Limb (tissue), 2 donors: Measurements from ENCODE around the gene TMED5.
"Not testable (repeated sequence)": the region's sequence is repeated elsewhere in the genome, so short reads cannot be mapped to it uniquely, and the experiment has no call there.

ENCODE experiments used
- DNase-seq, 2 donors: peaks; one replicate each; pipeline ENCODE4 v3.0.0-alpha.2; 2016; ENCODE audit errors: extremely low spot score in 2 of 2

The TMED5 gene

DNA sequence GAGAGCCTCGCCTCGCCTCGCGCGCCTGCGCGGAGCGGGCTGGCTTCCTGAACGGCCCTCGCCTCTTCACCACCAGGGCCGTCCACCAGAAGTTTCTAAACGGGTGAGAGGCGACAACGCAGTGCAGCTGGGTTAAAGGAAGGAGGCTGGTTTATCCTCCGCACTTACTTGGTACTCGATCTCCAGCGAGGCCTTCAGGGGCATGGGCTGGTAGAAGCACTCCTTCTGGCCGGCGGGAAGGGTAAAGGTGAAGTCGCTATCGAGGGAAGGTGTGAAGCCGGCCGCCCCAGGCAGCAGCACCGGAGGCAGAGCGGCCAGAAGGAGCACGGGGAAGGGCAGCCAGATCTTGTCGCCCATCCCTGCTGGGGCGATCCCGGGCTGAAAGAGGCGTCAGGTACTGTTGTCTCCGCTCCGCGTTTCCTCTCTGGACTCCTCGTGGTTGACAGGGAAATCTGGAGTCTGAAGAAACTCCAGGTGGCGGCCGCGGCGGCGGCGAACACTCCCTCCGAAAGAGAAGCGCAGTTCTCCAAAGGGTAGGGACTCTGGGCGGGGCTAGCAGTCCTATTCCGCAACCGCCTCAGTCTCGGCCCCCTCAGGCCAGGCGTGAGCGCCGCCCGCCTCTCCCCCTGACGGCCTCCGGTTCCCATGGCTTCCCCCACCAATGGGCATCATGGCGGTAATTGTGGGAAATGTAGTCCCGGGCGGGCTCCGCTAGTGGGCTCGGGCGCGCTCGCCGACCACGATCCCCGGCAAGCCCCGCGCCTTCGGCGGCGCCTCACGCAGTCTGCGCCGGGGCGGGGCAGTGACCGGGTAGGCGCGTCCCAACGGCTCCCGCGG, at the start of gene TMED5:
Gene TMED5 (minus strand): TSS at position 528 of the 837 bp plus-strand sequence. CDS start 171 bp downstream, at position 357.
- peak; percentile 98 to 99 for DNase-seq

DNA sequence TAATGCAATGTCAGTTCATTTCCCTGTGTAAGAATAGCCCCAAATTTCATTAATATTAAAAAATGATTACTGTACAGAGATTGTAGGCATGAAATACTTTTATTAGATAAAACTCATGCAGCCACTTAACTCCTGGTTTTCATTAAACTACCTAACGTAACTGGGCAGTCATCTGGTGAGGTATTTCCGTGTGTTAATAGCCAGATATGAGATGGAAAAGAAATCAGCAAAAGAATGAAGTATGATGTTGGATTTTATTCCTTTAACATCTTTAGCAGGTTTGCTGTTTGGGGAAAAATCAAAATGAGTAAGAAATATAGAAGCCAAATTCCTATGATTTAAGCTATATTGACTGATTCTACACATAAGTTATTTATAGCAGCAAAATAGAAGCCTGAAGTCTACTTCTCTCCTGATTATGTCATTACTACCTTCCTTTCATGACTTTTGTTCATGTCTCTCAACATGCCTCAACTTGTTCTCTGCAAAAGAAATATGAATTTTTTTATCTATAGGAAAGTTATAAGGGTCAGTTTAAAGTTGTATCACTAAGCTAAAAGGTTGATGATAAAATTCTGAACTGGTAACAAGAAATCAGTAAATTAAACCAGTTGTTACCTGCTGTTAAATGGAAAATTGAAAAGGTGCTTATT, 42.9 kb upstream of the TMED5 start:
- DNase-seq: no peak

DNA sequence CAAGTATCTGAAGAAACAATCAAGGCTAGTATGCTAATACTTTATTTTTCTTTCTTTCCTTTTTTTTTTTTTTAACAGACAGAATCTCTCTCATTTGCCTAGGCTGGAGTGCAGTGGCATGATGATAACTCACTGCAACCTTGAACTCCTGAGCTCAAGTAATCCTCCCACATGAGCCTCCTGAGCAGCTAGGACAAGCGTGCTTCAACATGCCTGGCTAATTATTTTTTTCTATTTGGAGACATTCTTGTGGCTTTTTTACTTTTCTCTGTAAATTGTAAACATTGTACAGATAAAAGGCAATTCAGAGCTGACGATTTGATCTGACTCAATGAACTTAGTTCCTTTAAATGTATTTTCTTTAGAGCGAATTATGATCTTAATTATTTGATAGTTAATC, 41.7 kb upstream of the TMED5 start:
- no peak for DNase-seq

DNA sequence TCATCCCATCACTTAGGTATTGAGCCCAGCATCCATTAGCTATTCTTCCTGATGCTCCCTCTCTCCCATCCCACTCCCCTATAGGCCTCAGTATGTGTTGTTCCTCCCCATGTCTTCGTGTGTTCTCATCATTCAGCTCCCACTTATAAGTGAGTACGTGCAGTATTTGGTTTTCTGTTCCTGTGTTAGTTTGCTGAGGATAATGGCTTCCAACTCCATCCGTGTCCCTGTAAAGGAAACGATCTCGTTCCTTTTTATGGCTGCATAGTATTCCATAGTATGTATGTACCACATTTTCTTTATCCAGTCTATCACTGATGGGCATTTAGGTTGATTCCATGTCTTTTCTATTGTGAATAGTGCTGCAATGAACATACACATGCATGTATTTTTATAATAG, 40.5 kb upstream of the TMED5 start:
- not testable (repeated sequence) for DNase-seq

DNA sequence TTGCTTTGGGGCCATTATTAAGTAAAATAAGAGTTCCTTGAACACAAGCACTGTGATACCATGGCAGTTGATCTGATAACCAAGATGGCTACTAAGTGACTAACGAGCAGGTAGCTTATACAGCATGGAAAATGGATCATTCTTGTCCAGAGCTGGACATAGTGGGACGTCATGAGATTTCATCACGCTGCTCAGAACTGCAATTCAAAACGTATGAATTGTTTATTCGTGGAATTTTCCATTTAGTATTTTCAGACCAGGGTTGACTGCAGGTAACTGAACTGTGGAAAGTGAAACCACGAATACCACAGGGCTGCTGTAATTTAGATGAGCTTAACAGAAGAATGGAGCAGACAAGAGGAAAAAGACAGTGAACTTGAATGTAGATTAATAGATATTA, 39.2 kb upstream of the TMED5 start:
- no peak for DNase-seq

DNA sequence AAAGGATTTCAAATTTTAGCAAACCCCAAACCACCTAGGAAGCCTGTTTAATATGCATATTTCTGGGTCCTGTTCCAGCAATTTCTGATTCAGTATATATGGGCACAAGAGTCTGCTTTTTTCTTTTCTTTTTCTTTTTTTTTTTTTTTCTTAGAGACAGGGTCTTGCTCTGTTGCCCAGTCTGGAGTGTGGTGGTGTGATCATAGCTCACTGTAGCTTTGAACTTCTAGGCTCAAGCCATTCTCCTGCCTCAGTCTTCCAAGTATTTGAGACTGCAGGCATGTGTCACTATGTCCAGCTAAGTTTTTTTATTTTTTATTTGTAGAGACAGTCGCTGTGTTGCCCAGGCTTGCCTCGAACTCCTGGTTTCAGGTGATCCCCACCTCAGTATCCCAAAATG, 35.1 kb upstream of the TMED5 start:
- no peak for DNase-seq

DNA sequence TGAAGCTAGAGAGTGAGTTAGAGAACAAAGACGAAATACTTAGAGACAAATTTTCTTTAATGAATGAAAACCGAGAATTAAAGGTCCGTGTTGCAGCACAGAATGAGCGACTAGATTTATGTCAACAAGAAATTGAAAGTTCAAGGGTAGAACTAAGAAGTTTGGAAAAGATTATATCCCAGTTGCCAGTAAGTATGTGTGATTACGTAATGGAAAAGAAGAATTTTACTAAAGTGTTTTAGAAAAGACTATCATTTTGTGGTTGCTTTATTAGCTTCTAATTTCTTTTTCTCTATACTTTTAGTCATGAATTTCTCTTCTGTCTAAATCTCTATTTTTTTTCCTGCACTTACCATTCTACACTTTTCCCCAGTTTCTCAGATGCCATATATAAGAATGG, 27.0 kb upstream of the TMED5 start:
- DNase-seq: no peak

DNA sequence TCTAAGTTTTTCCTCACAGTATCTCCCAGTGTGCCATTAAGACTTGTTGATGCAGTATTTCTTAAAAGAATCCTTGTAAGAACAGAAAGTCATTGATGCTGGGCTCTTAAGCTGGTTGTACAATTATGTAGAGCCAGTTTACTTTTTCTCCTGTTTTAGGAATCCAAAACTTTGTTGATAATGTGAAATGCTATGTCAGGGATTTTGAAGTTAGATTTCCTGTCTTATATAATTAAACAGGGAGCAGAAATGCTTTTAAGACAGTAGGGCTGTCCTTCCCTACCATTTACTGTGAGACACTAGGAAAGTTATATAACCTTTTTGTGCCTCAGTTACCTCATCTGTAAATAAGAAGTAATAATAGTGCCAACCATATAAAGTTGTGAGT, 26.3 kb upstream of the TMED5 start:
- DNase-seq: no peak

DNA sequence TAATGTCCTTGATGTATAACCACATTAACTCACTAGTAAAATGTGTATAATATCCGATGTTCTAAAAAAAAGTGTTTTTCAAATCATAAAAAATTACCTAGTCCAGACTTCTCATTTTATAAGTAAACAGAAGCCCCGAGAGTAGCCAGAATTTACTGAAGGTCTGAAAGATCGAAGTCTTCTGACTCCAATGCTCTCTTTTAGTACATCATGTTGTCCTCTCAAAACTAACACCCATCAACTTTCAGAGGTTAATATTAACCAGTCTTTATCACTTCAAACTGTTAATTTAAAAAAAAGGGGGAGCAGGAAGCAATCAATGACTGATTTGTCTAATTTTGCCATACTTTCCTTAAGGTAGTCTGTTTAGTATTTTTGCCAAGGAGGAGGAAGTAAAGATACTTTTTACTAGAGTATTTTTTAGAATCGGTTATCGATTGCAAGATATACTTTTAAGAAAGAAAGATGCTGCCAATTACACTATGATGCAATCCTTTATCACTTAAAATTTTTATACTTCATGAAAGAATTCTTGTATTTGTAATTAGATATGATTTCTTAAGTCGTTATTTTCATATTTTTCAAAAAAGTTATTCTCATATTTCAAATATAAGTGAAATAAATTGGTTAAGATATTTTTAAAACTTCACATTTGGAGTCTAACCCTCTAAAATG, 25.8 kb upstream of the TMED5 start:
- DNase-seq: no peak

DNA sequence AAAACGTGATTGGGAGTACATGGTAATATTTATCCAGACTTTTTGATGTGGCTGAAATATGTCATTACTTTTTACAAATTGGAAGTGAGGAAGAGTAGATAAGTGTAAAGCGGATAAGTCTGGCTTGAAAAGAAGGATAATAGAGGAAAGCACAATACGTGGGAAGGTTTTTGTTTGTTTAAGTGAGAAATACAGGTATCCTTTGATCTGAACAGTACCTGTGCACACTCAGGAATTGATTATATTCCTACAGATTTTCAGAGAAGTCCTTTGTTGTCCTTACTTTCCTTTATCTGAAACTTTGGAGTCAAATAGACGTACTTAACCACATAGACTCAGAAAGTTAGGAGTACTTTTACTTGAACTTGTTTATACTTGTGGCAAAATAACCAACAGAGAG, 20.5 kb upstream of the TMED5 start:
- DNase-seq: no peak

DNA sequence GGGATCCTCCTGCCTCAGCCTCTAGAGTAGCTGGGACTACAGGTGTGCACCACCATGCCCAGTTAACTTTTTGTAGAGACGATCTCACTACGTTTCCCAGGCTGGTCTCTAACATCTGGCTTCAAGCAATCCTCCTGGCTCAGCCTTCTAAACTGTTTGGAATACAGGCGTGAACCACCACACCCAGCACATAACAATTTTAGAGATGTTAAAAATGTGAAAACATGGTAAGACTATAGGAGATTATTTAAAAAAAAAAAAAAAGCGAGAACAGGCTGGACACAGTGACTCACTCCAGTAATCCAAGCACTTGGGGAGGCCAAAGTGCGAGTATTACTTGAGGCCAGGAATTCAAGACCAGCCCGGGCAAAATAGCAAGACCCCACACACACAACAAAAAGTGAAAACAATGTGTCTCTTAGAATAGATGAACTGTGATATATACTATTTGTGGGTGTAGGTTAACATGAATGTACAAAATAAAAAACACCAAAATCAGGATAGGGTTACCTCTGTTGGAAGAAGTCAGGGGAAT, 19.9 kb upstream of the TMED5 start:
- DNase-seq: no peak

DNA sequence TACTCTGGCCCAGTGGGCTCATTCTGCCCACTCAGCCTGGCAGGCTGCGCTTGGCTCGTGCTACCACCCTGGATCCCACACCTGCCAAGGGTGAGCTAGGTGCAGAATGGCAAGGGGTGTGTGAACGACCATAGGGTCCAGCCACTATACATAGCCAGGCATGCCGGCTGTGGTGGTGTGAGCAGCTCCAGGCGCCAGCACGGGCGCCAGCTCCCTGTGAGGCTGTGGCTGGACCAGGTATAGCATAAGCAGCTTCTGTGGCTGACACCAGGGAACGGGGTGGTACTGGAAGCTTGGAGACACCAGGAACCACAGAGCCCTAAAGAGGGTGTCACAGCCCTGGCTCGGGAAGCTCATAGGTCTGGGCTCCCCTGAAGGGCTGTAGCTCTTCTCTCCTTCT, 18.9 kb upstream of the TMED5 start:
- no peak for DNase-seq

DNA sequence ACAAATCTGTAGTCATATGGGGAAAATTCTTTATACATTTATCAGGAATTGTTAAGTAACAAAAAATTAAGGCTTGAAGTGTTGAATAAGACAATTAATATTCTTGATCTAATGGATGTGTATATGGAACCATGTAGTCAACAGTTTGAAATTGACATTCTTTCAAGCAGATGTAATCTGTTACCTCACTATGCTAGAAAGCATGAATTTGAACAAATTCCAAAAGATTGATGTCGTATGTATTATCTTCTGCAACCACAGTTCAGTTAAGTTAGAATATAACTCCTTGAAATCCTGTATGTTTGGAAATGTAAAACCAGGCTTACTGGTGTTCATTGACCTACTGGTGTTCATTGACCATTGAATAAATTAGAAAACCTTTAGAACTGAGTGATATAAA, 16.4 kb upstream of the TMED5 start:
- DNase-seq: no peak

DNA sequence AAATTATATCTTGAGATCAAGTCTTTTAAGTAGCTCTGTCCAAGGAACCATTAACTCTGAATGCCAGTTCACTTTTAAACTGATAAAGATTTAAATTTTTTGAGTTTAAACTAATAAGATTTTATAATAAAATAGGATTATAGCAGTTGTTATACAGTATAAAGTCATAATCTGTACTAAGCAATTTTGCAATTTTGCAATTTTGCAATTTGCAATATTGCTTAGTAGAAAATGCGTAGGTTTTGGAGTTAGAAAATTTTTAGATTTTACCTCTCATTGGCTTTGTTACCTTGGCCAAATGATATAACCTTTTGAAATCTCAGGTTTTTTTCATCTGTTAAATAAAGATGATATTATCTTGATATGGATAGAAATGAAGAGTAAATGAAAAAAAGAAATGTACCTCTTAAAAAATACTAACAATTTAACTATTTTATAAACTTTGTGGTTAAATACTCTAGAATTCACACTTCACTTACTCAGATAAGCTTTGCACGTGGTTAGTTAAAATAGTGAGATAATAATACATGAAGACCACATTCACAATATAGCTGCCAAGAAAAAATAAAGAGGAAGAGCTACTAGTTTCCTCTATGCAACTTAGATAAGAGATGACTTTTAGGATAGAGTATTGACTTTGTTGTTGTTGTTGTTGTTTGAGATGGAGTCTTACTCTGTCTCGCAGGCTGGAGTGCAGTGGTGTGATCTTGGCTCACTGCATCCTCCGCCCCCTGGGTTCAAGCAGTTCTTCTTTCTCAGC, 14.2 kb upstream of the TMED5 start:
- no peak for DNase-seq

DNA sequence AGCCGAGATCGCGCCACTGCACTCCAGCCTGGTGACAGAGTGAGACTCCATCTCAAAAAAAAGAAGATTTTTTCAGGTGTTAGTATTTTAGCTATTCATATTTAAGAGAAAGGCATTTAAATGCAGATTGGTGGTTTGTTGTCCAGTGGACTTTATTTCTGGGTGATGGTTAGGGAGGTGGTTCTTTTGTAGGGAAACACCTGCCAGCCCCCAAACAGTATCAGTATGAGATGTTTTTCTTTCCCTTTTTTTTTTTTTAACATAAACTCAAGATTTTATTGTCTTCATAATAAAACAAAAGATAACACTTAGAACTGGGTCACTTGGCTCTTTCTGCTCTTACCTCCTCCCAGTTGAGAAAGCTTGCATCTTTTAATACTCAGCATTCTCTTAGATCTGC, 10.2 kb upstream of the TMED5 start:
- no peak for DNase-seq

DNA sequence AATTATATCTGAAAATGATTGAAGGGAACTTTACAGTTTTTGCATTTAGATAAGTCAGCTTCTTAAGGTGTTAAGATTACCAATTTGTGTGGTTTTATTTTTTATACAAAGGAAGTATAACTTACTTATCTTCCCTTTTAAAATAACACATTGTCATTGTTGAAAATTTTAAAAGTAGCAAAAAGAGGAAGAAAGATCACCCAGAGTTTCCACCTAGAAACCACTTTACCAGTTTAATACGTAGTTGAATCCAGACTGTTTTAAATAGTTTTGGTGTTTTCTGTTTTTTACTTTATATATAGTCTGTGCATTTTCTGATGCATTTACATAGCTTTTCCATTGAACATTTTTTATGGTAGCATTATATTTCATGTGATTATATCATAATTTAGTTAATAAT, 6.5 kb upstream of the TMED5 start:
- DNase-seq: no peak

DNA sequence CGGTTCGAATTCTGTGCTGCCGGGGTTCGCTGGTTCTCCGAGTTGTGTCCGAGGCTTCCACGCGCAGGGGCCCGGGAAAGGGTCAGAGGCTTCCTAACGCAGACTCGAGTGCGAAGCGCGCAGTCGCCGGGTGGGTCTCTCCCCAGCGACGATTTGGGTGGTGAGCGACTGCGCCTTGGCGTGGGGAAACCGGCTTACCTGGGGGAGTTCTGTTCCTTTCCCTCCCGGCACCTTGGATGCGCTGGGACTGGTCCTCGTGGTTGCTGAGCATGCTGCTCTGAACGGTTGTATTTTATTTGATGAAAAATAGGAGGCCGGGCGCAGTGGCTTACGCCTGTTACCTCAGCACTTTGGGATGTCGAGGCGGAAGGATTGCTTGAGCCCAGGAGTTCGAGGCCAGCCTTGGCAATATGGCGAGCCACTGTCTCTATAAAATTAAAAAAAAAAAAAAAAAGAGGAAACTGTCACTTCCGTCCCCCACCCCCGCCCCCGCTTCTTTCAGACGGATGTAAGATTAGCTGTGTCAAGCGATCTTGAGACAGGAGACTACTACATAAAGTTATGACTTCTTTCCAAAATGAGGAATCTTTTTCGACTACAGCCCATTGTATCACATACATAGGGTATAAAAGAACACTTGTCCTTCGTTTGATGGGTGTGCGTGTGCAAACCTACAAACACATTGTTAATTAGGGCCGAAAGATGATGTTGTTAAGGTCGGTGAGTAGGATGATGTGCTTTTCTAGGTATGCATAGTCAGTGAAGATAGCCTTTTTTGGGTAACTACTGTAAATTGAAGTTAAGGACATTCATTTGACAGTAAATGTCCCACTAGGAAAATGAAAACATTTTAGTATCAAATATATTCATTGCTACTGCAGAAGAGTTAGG, 755 bp upstream of the TMED5 start, which contains the start of gene CCDC18:
Gene CCDC18 (plus strand): TSS at position 2 of the 891 bp plus-strand sequence. CDS start 2,638 bp downstream, outside the sequence.
- DNase-seq: no peak

DNA sequence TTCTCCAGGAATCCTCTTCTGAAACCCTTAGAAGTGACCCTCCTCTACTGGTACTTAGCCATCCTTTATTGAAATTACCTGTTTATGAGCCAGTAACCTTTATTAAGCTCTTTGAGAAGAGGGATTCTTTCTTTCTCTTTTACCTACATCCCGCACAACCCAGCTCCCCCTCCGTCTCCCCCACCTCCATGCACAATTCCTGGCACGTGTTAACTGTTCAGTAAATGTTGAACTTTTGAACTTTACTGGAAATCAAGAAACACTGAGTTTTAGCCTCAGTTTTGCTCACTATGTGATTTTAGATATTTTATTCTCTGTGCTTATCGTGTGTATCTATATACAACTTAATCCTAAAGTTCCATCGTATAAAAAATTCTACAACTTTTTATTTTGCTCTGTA, 1.8 kb downstream of the TMED5 start:
- DNase-seq: no peak

DNA sequence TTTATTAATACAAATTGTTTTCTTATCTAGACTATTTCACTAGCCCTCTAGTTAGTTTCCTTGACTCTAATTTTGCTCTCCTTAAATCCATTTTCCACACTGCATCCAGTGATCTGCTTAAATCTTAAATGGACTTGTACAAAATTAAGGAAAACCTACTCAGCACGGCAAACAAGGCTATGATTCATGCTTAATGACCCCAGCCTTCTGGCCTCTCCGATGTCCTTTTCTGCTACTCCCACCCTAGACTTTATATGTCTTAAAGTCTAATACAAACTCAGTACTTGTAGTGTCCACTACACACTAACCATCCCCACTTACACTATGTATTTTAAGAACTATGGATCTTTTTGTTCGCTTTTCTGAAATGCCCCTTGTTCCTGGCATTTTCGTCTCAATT, 2.2 kb downstream of the TMED5 start:
- DNase-seq: peak in 1 of 2 donors; percentile 11

DNA sequence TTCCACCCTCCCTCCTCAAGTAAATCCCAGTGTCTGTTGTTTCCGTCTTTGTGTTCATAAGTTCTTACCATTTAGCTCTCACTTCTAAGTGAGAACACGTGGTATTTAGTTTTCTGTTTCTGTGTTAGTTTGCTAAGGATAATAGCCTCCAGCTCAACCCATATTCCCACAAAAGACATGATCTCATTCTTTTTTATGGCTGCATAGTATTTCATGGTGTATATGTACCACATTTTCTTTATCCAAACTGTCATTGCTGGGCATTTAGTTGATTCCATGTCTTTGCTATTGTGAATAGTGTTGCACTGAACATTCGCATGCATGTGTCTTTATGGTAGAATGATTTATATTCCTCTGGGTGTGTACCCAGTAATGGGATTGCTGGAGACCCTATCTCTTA, 5.6 kb downstream of the TMED5 start:
- DNase-seq: not testable (repeated sequence)
